H1 (cell line): ENCODE results near the gene ASIP. TPM values are rescaled to one million over a fixed set of nuclear protein-coding genes. Genes with fewer than 3 reads are reported as not detected.
A peak's percentile ranks its signal among the peaks of the same experiment; 100 is the strongest.

Source experiments
- CTCF ChIA-PET: fragments of 300-600 bp; sonication (Branson Sonifier 250); formaldehyde crosslinking; loops from one replicate; lab custom pipeline; 2021; ENCODE audit not compliant: partially characterized antibody; lab: Charles Lee
- POLR2A ChIA-PET: fragments of 300-600 bp; sonication (Branson Sonifier 250); formaldehyde crosslinking; loops from one replicate; lab custom pipeline; 2021; ENCODE audit warnings: inconsistent platforms; ENCODE audit not compliant: partially characterized antibody; lab: Charles Lee
- DNase-seq, 2 experiments: peaks; one replicate each; pipeline versions ENCODE4 v3.0.0 to v3.0.0-alpha.2; 2010 to 2022; ENCODE audit warnings: low spot score in 2 of 2, low read depth in 1 of 2, mixed read lengths in 1 of 2
- FAIRE-seq: peaks from 2 replicates; lab custom pipeline; 2011; peaks lifted over from hg19 to GRCh38; lab: Jason Lieb, UNC
- H2AFZ ChIP-seq: 2 replicates; pipeline ENCODE4 v1.8.1; 2012; ENCODE audit warnings: low read length, inconsistent platforms
- H2AK5ac ChIP-seq: 2 replicates; pipeline ENCODE4 v1.6.1; 2013; ENCODE audit warnings: low read depth, low read length
- H2BK120ac ChIP-seq: replicated peaks from 2 replicates; pipeline ENCODE3; 2013; ENCODE audit warnings: low read depth, low read length, inconsistent platforms
- H2BK12ac ChIP-seq: 2 replicates; pipeline ENCODE4 v1.6.1; 2013; ENCODE audit warnings: low read depth, low read length
- H2BK15ac ChIP-seq: 2 replicates; pipeline ENCODE4 v1.6.1; 2013; ENCODE audit warnings: low read length
- H2BK20ac ChIP-seq: 2 replicates; pipeline ENCODE4 v1.6.1; 2013; ENCODE audit warnings: low read length
- H2BK5ac ChIP-seq: 2 replicates; pipeline ENCODE4 v1.6.1; 2013; ENCODE audit warnings: low read depth, low read length
- H3K14ac ChIP-seq: 2 replicates; pipeline ENCODE4 v1.6.1; 2013; ENCODE audit warnings: inconsistent platforms; ENCODE audit not compliant: insufficient read length
- H3K18ac ChIP-seq: 2 replicates; pipeline ENCODE4 v1.6.1; 2013; ENCODE audit warnings: low read length; ENCODE audit errors: extremely low read depth
- H3K23ac ChIP-seq: 2 replicates; pipeline ENCODE4 v1.6.1; 2013; ENCODE audit warnings: inconsistent platforms; ENCODE audit not compliant: insufficient read length
- H3K23me2 ChIP-seq: 2 replicates; pipeline ENCODE4 v1.6.1; 2013; ENCODE audit warnings: low read depth, low read length
- H3K27ac ChIP-seq: 2 replicates; pipeline ENCODE4 v1.6.1; 2011; ENCODE audit warnings: low read depth, low read length, inconsistent platforms
- H3K27me3 ChIP-seq, 4 experiments: replicated peaks in 1 of 4; 1 replicate in 1 of 4; 2 replicates in 3 of 4; pipeline versions ENCODE4 v1.6.1 to v1.8.1; 2011 to 2013; ENCODE audit warnings: low read length in 3 of 4, mild to moderate bottlenecking in 3 of 4, inconsistent platforms in 2 of 4, mixed read lengths in 2 of 4, moderate library complexity in 1 of 4; ENCODE audit not compliant: control insufficient read depth in 3 of 4, insufficient read depth in 3 of 4; ENCODE audit errors: extremely low read depth in 1 of 4
- H3K36me3 ChIP-seq, 4 experiments: 2 replicates each; pipeline versions ENCODE4 v1.6.1 to v1.8.1; 2011 to 2013; ENCODE audit warnings: mild to moderate bottlenecking in 4 of 4, low read length in 3 of 4, moderate library complexity in 2 of 4, control low read depth in 1 of 4, inconsistent platforms in 1 of 4; ENCODE audit not compliant: insufficient read depth in 4 of 4, control insufficient read depth in 2 of 4
- H3K4ac ChIP-seq: replicated peaks from 2 replicates; pipeline ENCODE3; 2013; ENCODE audit warnings: low read length, low read depth, mixed read lengths, inconsistent platforms; ENCODE audit not compliant: insufficient read length
- H3K4me1 ChIP-seq, 4 experiments: replicated peaks in 1 of 4; 1 replicate in 1 of 4; 2 replicates in 3 of 4; pipeline versions ENCODE4 v1.6.1 to v1.8.1; 2011 to 2013; ENCODE audit warnings: low read length in 3 of 4, inconsistent platforms in 2 of 4, mixed read lengths in 1 of 4; ENCODE audit not compliant: insufficient read depth in 4 of 4, control insufficient read depth in 3 of 4
- H3K4me2 ChIP-seq, 2 experiments: 2 replicates each; pipeline versions ENCODE4 v1.6.1 to v1.8.1; 2011 to 2013; ENCODE audit warnings: low read depth in 2 of 2, low read length in 2 of 2, control low read depth in 1 of 2, inconsistent platforms in 1 of 2, mild to moderate bottlenecking in 1 of 2; ENCODE audit not compliant: insufficient read depth in 1 of 2
- H3K4me3 ChIP-seq, 4 experiments: fragments of 200-600, 300-600 bp in 1 of 4; sonication (generic), shearing (Covaris generic), sonication (Bioruptor Twin) in 1 of 4; 2 replicates each; pipeline versions ENCODE4 v1.5.1 to v1.8.1; 2011 to 2016; ENCODE audit warnings: low read length in 4 of 4, low read depth in 3 of 4, control low read depth in 2 of 4, inconsistent platforms in 2 of 4, mild to moderate bottlenecking in 2 of 4, mixed read lengths in 1 of 4, moderate library complexity in 1 of 4; ENCODE audit not compliant: insufficient read depth in 2 of 4; ENCODE audit errors: extremely low read depth in 1 of 4
- H3K56ac ChIP-seq: replicated peaks from 2 replicates; pipeline ENCODE3; 2013; ENCODE audit warnings: low read depth, mild to moderate bottlenecking, mixed read lengths, low read length, inconsistent platforms; ENCODE audit not compliant: insufficient read length
- H3K79me1 ChIP-seq: 2 replicates; pipeline ENCODE4 v1.6.1; 2013; ENCODE audit warnings: low read depth, low read length, control low read depth
- H3K79me2 ChIP-seq, 2 experiments: 2 replicates each; pipeline versions ENCODE4 v1.6.1 to v1.8.1; 2012 to 2013; ENCODE audit warnings: low read length in 2 of 2, mild to moderate bottlenecking in 2 of 2, inconsistent platforms in 1 of 2; ENCODE audit not compliant: insufficient read depth in 2 of 2, control insufficient read depth in 1 of 2
- H3K9ac ChIP-seq, 4 experiments: replicated peaks in 1 of 4; 1 replicate in 1 of 4; 2 replicates in 3 of 4; pipeline versions ENCODE4 v1.6.1 to v1.8.1; 2011 to 2013; ENCODE audit warnings: low read depth in 3 of 4, low read length in 3 of 4, control low read depth in 2 of 4, mild to moderate bottlenecking in 2 of 4, moderate library complexity in 2 of 4, inconsistent platforms in 1 of 4; ENCODE audit errors: extremely low read depth in 1 of 4
- H3K9me3 ChIP-seq, 2 experiments: 2 replicates each; pipeline versions ENCODE4 v1.6.1 to v1.8.1; 2012 to 2013; ENCODE audit warnings: mild to moderate bottlenecking in 2 of 2, moderate library complexity in 2 of 2, control low read depth in 1 of 2, inconsistent platforms in 1 of 2, low read depth in 1 of 2, low read length in 1 of 2, mixed read lengths in 1 of 2; ENCODE audit not compliant: insufficient read depth in 2 of 2
- H4K20me1 ChIP-seq, 2 experiments: replicated peaks in 1 of 2; 2 replicates each; pipeline versions ENCODE3 to v1.8.1; 2011 to 2013; ENCODE audit warnings: inconsistent platforms in 2 of 2, low read length in 2 of 2, mild to moderate bottlenecking in 1 of 2; ENCODE audit not compliant: insufficient read depth in 2 of 2, control insufficient read depth in 1 of 2
- H4K5ac ChIP-seq: 2 replicates; pipeline ENCODE4 v1.6.1; 2013; ENCODE audit warnings: low read length, low read depth, mixed read lengths, inconsistent platforms; ENCODE audit not compliant: insufficient read length
- H4K8ac ChIP-seq: 2 replicates; pipeline ENCODE4 v1.8.0; 2013; ENCODE audit warnings: mild to moderate bottlenecking, moderate library complexity, low read length, inconsistent platforms; ENCODE audit not compliant: insufficient read depth; ENCODE audit errors: extremely low read depth
- H4K91ac ChIP-seq: replicated peaks from 2 replicates; pipeline ENCODE3; 2013; ENCODE audit warnings: low read length, mixed read lengths, inconsistent platforms; ENCODE audit not compliant: insufficient read length
- BCL11A ChIP-seq, 2 experiments: IDR thresholded peaks; one replicate each; pipeline ENCODE4 v1.6.1; 2011; ENCODE audit warnings: low read depth in 2 of 2, low read length in 2 of 2, mild to moderate bottlenecking in 2 of 2
- EGR1 ChIP-seq: IDR thresholded peaks from 2 replicates; pipeline ENCODE4 v1.6.1; 2011; ENCODE audit warnings: low read depth, low read length, borderline replicate concordance
- FOSL1 ChIP-seq: IDR thresholded peaks from 2 replicates; pipeline ENCODE4 v1.6.1; 2011; ENCODE audit warnings: mild to moderate bottlenecking, low read depth, low read length, moderate library complexity; ENCODE audit not compliant: insufficient read depth
- KDM1A ChIP-seq: fragments of 200-600, 300-600 bp; sonication (generic); IDR thresholded peaks from 2 replicates; pipeline ENCODE4 v1.7.1; 2016; ENCODE audit warnings: mild to moderate bottlenecking, low read length, borderline replicate concordance
- TAF1 ChIP-seq: IDR thresholded peaks from 2 replicates; pipeline ENCODE4 v1.6.1; 2011; ENCODE audit warnings: mild to moderate bottlenecking, low read depth, low read length
- TEAD4 ChIP-seq: IDR thresholded peaks from 2 replicates; pipeline ENCODE4 v1.6.1; 2012; ENCODE audit warnings: low read depth, low read length, inconsistent platforms, mixed read lengths
- WGBS, 2 experiments: shearing (Covaris generic) in 1 of 2; methylation state at CpG; one replicate each; pipeline versions ENCODE4 v1.1.6 to v1.1.7; 2013 to 2015; ENCODE audit warnings: low lambda C conversion rate in 2 of 2, mixed read lengths in 2 of 2, inconsistent platforms in 1 of 2, low coverage in 1 of 2, missing lambda C conversion rate in 1 of 2; ENCODE audit not compliant: insufficient replicate concordance in 2 of 2, insufficient coverage in 1 of 2, insufficient read length in 1 of 2; ENCODE audit errors: extremely low coverage in 1 of 2, missing lambda C conversion rate in 1 of 2; 5-methylcytosine and 5-hydroxymethylcytosine counted together
- polyA plus RNA-seq, 7 experiments: library from polyadenylated mRNA; depleted of rRNA in 3 of 7; stranded (reverse) in 5 of 7; unstranded in 2 of 7; fragments of >200 nt in 5 of 7; fragments of 200-250 nt in 2 of 7; gene quantifications; 1 replicate in 5 of 7; 2 replicates in 1 of 7; 4 replicates in 1 of 7; pipeline versions ENCODE4 v1.2.1 to v1.2.3, GENCODE V29; 2011 to 2013; ENCODE audit warnings: missing spikeins in 2 of 7, mixed read lengths in 2 of 7
- total RNA-seq: library from RNA; stranded (reverse); fragmentation: NEBNext Ultra II Directional; extraction: Animal tissue kit (Norgen Biotek cat#: 25700); gene quantifications from 2 replicates; pipeline ENCODE4 v1.2.1, GENCODE V29; 2021
- TF ChIP-seq, protein P1 (sequence below): IDR thresholded peaks from 2 replicates; pipeline ENCODE4 v1.6.1; 2012; ENCODE audit warnings: inconsistent platforms
- TF ChIP-seq, protein P2 (sequence below): IDR thresholded peaks from 2 replicates; pipeline ENCODE4 v1.6.1; 2011; ENCODE audit warnings: low read length, improper control_type of control experiment

Gene ASIP
- total and polyA plus RNA-seq, 2 of the 8 experiments (the other 6 are each of a cell fraction or from before 2014, with no cell fraction given): not detected

DNA sequence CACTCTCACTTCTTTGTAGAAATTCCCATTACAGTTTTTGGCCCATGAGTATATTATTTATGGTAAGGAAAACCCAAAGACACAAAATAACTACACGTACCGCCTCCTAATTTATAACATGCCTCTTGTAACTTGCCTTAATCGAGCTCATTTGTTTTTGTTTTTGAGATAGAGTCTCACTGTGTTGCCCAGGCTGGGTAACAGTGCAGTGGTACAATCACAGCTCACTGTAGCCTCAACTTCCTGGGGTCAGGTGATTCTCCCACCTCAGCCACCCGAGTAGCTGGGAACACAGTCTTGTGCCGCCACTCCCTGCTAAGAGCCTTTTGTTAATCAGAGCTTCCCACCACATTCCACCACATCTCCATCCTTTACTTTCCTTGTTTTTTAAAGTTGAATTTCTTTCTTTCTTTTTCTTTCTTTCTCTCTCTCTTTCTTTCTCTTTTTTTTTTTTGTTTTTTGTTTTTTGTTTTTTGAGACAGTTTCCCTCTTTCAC is 15.5 kb downstream of the ASIP start:
- no peak overlapping the region for H4K8ac ChIP-seq
- CTCF ChIA-PET: interaction anchor here (0.6 to 3.3 kb wide), 21 partner anchors 7 to 308 kb away, joined by 3 to 20 read pairs (median 4); partner anchors contain the start of gene EIF2S2

More for the DNA sequence above, 15.5 kb downstream of the ASIP start:
- FAIRE-seq: no peak
- no peak overlapping the region for H2BK5ac ChIP-seq
- H4K91ac ChIP-seq: no peak overlapping the region
- H2BK15ac ChIP-seq: no peak overlapping the region
- H4K5ac ChIP-seq: no peak overlapping the region
- H3K23ac ChIP-seq: no peak overlapping the region
- H3K79me2 ChIP-seq: no peaks in the 10 kb centered on the region
- no peak overlapping the region for H3K18ac ChIP-seq
- DNase-seq: no peak
- H3K23me2 ChIP-seq: no peaks in the 10 kb centered on the region
- no peak overlapping the region for H3K4me3 ChIP-seq
- no peaks in the 10 kb centered on the region; a peak in 1 of 7 replicates for H3K4me1 ChIP-seq
- no peaks in the 10 kb centered on the region for H3K79me1 ChIP-seq
- no peak overlapping the region for H2BK20ac ChIP-seq
- POLR2A ChIA-PET: interaction anchor here (0.5 to 1.9 kb wide), 6 partner anchors 12 to 47 kb away, joined by 3 to 5 read pairs (median 3); partner anchors contain the start of genes AHCY and ASIP
- 80% methylated on average over 5 of the region's 5 CpGs; no CpG with 5 or more reads in 1 of the 2 experiments for WGBS, 2 experiments
- H3K27ac ChIP-seq: no peak overlapping the region
- no peaks in the 10 kb centered on the region for H3K27me3 ChIP-seq
- H4K20me1 ChIP-seq: peaks cover 0 to 2% of the 10 kb centered on the region in 2 experiments
- H3K56ac ChIP-seq: no peak overlapping the region
- H3K9me3 ChIP-seq: no peaks in the 10 kb centered on the region
- H2AFZ ChIP-seq: no peak overlapping the region
- H3K14ac ChIP-seq: no peak overlapping the region
- TF ChIP-seq, protein P1, sequence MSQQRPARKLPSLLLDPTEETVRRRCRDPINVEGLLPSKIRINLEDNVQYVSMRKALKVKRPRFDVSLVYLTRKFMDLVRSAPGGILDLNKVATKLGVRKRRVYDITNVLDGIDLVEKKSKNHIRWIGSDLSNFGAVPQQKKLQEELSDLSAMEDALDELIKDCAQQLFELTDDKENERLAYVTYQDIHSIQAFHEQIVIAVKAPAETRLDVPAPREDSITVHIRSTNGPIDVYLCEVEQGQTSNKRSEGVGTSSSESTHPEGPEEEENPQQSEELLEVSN: no peak
- TF ChIP-seq EGR1 (no peak), KDM1A (peak; percentile 14; the same call in 1 of the 2 replicates), BCL11A (IDR thresholded peaks at IDR 0.05; ENCODE audit: low read depth in 2 of 2, low read length in 2 of 2) (no peak), TAF1 (no peak), FOSL1 (no peak), TEAD4 (peak; percentile 28; the same call in 1 of the 2 replicates)
- TF ChIP-seq, protein P2, sequence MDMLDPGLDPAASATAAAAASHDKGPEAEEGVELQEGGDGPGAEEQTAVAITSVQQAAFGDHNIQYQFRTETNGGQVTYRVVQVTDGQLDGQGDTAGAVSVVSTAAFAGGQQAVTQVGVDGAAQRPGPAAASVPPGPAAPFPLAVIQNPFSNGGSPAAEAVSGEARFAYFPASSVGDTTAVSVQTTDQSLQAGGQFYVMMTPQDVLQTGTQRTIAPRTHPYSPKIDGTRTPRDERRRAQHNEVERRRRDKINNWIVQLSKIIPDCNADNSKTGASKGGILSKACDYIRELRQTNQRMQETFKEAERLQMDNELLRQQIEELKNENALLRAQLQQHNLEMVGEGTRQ: no peak
- H2BK12ac ChIP-seq: no peak overlapping the region
- no peak overlapping the region for H2AK5ac ChIP-seq
- H2BK120ac ChIP-seq: no peak overlapping the region
- H3K4me2 ChIP-seq: no peak overlapping the region
- H3K9ac ChIP-seq: no peak overlapping the region
- H3K4ac ChIP-seq: no peak overlapping the region
- H3K36me3 ChIP-seq: no peaks in the 10 kb centered on the region
